ENCODE measurements around the gene RAB30.

DNA sequence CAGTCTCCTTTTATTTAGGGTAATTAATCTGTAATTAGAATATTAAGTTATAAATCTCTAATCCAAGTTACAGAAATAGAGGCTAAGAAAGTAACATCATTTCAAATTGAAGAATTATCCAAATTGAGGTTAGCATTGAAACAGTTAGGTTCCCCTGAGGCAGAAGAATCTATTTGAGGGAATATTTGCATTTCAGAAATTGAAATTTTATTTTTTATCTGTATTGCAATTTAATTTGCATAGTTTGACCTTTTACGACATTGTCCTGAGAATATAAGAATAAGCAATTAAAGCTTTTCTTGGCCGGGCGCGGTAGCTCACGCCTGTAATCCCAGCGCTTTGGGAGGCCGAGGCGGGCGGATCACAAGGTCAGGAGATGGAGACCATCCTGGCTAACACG lies 142.6 kb downstream of the RAB30 start:
- TF ChIP-seq, protein P1, sequence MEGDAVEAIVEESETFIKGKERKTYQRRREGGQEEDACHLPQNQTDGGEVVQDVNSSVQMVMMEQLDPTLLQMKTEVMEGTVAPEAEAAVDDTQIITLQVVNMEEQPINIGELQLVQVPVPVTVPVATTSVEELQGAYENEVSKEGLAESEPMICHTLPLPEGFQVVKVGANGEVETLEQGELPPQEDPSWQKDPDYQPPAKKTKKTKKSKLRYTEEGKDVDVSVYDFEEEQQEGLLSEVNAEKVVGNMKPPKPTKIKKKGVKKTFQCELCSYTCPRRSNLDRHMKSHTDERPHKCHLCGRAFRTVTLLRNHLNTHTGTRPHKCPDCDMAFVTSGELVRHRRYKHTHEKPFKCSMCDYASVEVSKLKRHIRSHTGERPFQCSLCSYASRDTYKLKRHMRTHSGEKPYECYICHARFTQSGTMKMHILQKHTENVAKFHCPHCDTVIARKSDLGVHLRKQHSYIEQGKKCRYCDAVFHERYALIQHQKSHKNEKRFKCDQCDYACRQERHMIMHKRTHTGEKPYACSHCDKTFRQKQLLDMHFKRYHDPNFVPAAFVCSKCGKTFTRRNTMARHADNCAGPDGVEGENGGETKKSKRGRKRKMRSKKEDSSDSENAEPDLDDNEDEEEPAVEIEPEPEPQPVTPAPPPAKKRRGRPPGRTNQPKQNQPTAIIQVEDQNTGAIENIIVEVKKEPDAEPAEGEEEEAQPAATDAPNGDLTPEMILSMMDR (IDR thresholded peaks at IDR 0.05; ENCODE audit: poor library complexity, severe bottlenecking), result no peak
- TF ChIP-seq RAD21 (conservative IDR thresholded peaks at IDR 0.05), result no peak
- TF ChIP-seq EZH2 (IDR thresholded peaks at IDR 0.05; ENCODE audit: borderline replicate concordance, insufficient read depth, low read length, poor library complexity, severe bottlenecking), result no peak
- TF ChIP-seq TAF1 (IDR thresholded peaks at IDR 0.05; ENCODE audit: low read depth), result no peak
- no peak for TF ChIP-seq EP300 (conservative IDR thresholded peaks at IDR 0.05; ENCODE audit: poor library complexity, severe bottlenecking)
- no peak for TF ChIP-seq POLR2AphosphoS5 (IDR thresholded peaks at IDR 0.05)
- no peak for TF ChIP-seq SMC3 (conservative IDR thresholded peaks at IDR 0.05; ENCODE audit: poor library complexity)
- no peak for TF ChIP-seq REST (IDR thresholded peaks at IDR 0.05; ENCODE audit: borderline replicate concordance)
- TF ChIP-seq MXI1 (conservative IDR thresholded peaks at IDR 0.05; ENCODE audit: poor library complexity, severe bottlenecking), result no peak
